GM19099 (cell line): Measurements from ENCODE around the gene YIPF2.

Experiments
- POLR2A ChIP-seq: IDR thresholded peaks from 3 replicates; pipeline ENCODE4 v1.6.1; 2011; ENCODE audit warnings: low read depth; ENCODE audit not compliant: insufficient read length; ENCODE audit errors: extremely low read depth

The YIPF2 gene

GRCh38 chr19:10952809-10953208, 24.4 kb upstream of the YIPF2 start:
- no peak for TF ChIP-seq POLR2A

- no peak for TF ChIP-seq POLR2A
Observed at GRCh38 chr19:10946958-10947657, 18.7 kb upstream of the YIPF2 start.

GRCh38 chr19:10945264-10945663, 16.8 kb upstream of the YIPF2 start:
- TF ChIP-seq POLR2A: no peak

- TF ChIP-seq POLR2A: no peak
Observed at GRCh38 chr19:10936661-10937084, 8.2 kb upstream of the YIPF2 start.

- no peak for TF ChIP-seq POLR2A
Observed at GRCh38 chr19:10935371-10936059, 7.1 kb upstream of the YIPF2 start.

- no peak for TF ChIP-seq POLR2A
Observed at GRCh38 chr19:10929402-10929794, 959 bp upstream of the YIPF2 start.

GRCh38 chr19:10927730-10928562, 493 bp downstream of the YIPF2 start:
- no peak for TF ChIP-seq POLR2A

GRCh38 chr19:10924597-10924996, 3.8 kb downstream of the YIPF2 start:
- TF ChIP-seq POLR2A: no peak

GRCh38 chr19:10923260-10924112, 5.0 kb downstream of the YIPF2 start:
- TF ChIP-seq POLR2A: no peak

- no peak for TF ChIP-seq POLR2A
Observed at GRCh38 chr19:10922638-10923014, 5.8 kb downstream of the YIPF2 start.

- TF ChIP-seq POLR2A: no peak
Observed at GRCh38 chr19:10921910-10922637, 6.4 kb downstream of the YIPF2 start.

GRCh38 chr19:10921199-10921909, 7.1 kb downstream of the YIPF2 start:
- TF ChIP-seq POLR2A: no peak

- TF ChIP-seq POLR2A: no peak
Observed at GRCh38 chr19:10920781-10921180, 7.7 kb downstream of the YIPF2 start.
